HCT116 (cell line): ENCODE data around the gene STIM1.
A peak's percentile ranks its signal among the peaks of the same experiment; 100 is the strongest.

Source experiments
- CTCF ChIP-seq, 3 experiments: fragments of 200-600 bp in 1 of 3; sonication (generic) in 1 of 3; IDR thresholded peaks in 2 of 3; conservative IDR thresholded peaks in 1 of 3; 2 replicates each; pipeline ENCODE4 v1.5.1; 2012 to 2017; ENCODE audit warnings: low read depth in 2 of 3, low read length in 2 of 3, antibody characterized with exemption in 1 of 3, borderline replicate concordance in 1 of 3, control low read depth in 1 of 3, mild to moderate bottlenecking in 1 of 3, mixed read lengths in 1 of 3, mixed run types in 1 of 3, moderate library complexity in 1 of 3; ENCODE audit not compliant: insufficient read depth in 1 of 3
- EZH2 ChIP-seq: fragments of 200-600 bp; sonication (generic); IDR thresholded peaks from 2 replicates; pipeline ENCODE4 v1.6.1; 2017; ENCODE audit warnings: antibody characterized with exemption, mixed run types
- MAX ChIP-seq: IDR thresholded peaks from 2 replicates; pipeline ENCODE4 v1.6.1; 2012
- POLR2A ChIP-seq: IDR thresholded peaks from 2 replicates; pipeline ENCODE4 v1.7.0; 2011; ENCODE audit warnings: borderline replicate concordance; ENCODE audit not compliant: insufficient read depth, insufficient read length; ENCODE audit errors: extremely low read depth
- POLR2AphosphoS5 ChIP-seq: IDR thresholded peaks from 2 replicates; pipeline ENCODE4 v1.6.1; 2011; ENCODE audit warnings: mild to moderate bottlenecking, low read depth, low read length, moderate library complexity
- RAD21 ChIP-seq: IDR thresholded peaks from 2 replicates; pipeline ENCODE4 v1.6.1; 2012; ENCODE audit warnings: low read depth, mild to moderate bottlenecking
- SP1 ChIP-seq: IDR thresholded peaks from 2 replicates; pipeline ENCODE4 v1.6.1; 2012; ENCODE audit warnings: low read depth
- YY1 ChIP-seq: IDR thresholded peaks from 2 replicates; pipeline ENCODE4 v1.6.1; 2011; ENCODE audit warnings: low read length, low read depth, moderate library complexity, mild to moderate bottlenecking; ENCODE audit not compliant: insufficient replicate concordance; ENCODE audit errors: extremely low read depth

DNA sequence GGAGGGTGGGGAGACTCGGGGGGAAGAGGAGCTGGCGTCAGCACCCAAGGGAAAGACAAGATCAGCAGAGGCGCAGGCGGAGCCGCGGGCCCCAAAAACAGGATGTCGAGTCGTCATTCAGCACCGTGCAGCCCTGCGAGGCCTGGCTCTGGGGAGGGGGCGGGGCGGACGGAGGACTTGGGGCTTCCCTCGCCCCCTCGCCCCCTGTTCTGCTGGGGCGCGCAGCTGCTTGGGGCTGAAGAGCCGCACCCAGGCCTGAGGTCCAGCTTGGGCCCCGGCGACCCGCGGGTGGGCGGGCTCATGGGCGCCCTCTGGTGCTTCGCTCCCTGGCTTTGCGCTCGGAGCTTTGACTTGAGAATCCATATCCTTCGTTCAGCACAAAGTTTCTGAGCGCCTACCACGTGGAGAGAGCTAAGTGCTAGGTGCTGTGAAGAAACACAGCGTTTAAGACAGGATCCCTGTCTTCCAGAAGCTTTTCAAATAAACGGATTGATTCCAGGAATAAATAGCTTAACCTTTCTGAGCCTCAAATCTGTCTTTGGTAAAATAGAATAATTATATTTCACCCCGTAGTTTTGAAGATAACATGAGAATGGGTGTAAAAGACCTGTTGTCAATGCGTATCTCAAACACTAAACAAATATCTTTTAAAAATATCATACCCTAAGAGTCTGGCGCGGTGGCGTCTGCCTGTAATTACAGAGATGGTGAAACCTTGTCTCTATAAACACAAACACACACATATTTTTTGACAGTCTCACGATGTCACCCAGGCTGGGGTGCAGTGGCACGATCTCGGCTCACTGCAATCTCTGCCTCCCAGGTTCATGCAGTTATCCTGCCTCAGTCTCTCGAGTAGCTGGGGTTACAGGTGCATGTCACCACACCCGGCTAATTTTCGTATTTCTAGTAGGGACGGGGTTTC lies 13.8 kb upstream of the STIM1 start:
- TF ChIP-seq MAX (peak; percentile 99), YY1 (no peak), POLR2A (no peak), RAD21 (peak; percentile 55), CTCF (IDR thresholded peaks at IDR 0.05 in 2 of 3, conservative IDR thresholded peaks at IDR 0.05 in 1 of 3; ENCODE audit: borderline replicate concordance in 1 of 3, insufficient read depth in 1 of 3, low read depth in 2 of 3, low read length in 2 of 3) (peak; percentile 62 to 73 (median 72); a peak in 5 of 6 replicates), POLR2AphosphoS5 (peak; percentile 67), EZH2 (no peak), SP1 (no peak; the same call in none of the 2 replicates)
